Brain microvascular endothelial cell (primary cell): Measurements from ENCODE around the gene ERC1.

Experiments used
- DNase-seq: peaks from one replicate; pipeline ENCODE4 v3.0.0-alpha.2; 2020
- H3K27ac ChIP-seq: fragments of 250-450 bp; sonication (Bioruptor Pico); 2 replicates; pipeline ENCODE4 v1.5.1; 2020; ENCODE audit warnings: mild to moderate bottlenecking, moderate library complexity
- H3K27me3 ChIP-seq: fragments of 250-450 bp; sonication (Bioruptor Pico); replicated peaks from 2 replicates; pipeline ENCODE4 v1.5.1; 2020; ENCODE audit warnings: mild to moderate bottlenecking
- H3K36me3 ChIP-seq: fragments of 250-450 bp; sonication (Bioruptor Pico); replicated peaks from 2 replicates; pipeline ENCODE4 v1.5.1; 2020; ENCODE audit warnings: mild to moderate bottlenecking
- H3K4me3 ChIP-seq: 2 replicates; pipeline ENCODE4 v1.5.1; 2011; ENCODE audit warnings: low read depth, mild to moderate bottlenecking, control low read depth, low read length, moderate library complexity
- CTCF ChIP-seq: IDR thresholded peaks from 2 replicates; pipeline ENCODE4 v1.5.1; 2011; ENCODE audit warnings: low read depth, mild to moderate bottlenecking, moderate library complexity, low read length, control low read depth, inconsistent platforms; ENCODE audit errors: missing control alignments
- in situ Hi-C: cut with HindIII; loops from 2 replicates; pipeline ENCODE4 v1.10.0; 2017; ENCODE audit warnings: low sequenced_read_pairs, low pct_ligation_motif_present

ERC1 gene

GRCh38 chr12:1525858-1526257 is 534.8 kb downstream of the ERC1 start:
- H3K27ac ChIP-seq = no peak overlapping the region
- H3K36me3 ChIP-seq = no peaks in the 10 kb centered on the region
- in situ Hi-C loops = no loop called here
- no peaks in the 10 kb centered on the region for H3K27me3 ChIP-seq
- TF ChIP-seq CTCF = no peak
- DNase-seq = no peak
- H3K4me3 ChIP-seq = no peak overlapping the region

GRCh38 chr12:1527789-1528188 is 536.8 kb downstream of the ERC1 start:
- Histone ChIP-seq H3K4me3 (no peak overlapping the region), H3K27ac (no peak overlapping the region), H3K36me3 (no peaks in the 10 kb centered on the region), H3K27me3 (no peaks in the 10 kb centered on the region)
- no peak for TF ChIP-seq CTCF
- peak; percentile 66 for DNase-seq
- in situ Hi-C loops = no loop called here

- H3K4me3 ChIP-seq = no peak overlapping the region
- no peak for TF ChIP-seq CTCF
- H3K27ac ChIP-seq = no peak overlapping the region
- no peaks in the 10 kb centered on the region for H3K27me3 ChIP-seq
- no peaks in the 10 kb centered on the region for H3K36me3 ChIP-seq
- in situ Hi-C loops = no loop called here
- DNase-seq = no peak
Measured at GRCh38 chr12:1528791-1529190, 537.8 kb downstream of the ERC1 start.

- no peak for TF ChIP-seq CTCF
- peak overlapping the region; percentile 48 for H3K4me3 ChIP-seq
- in situ Hi-C loops = no loop called here
Measured at GRCh38 chr12:1529228-1529861, 538.3 kb downstream of the ERC1 start.

GRCh38 chr12:1529862-1530591 is 539.0 kb downstream of the ERC1 start:
- no peak for TF ChIP-seq CTCF
- Histone ChIP-seq H3K27ac (no peak overlapping the region), H3K4me3 (peak overlapping the region; percentile 48), H3K27me3 (no peaks in the 10 kb centered on the region), H3K36me3 (no peaks in the 10 kb centered on the region)
- in situ Hi-C loops = no loop called here
- DNase-seq = no peak

More at GRCh38 chr12:1529228-1529861, 538.3 kb downstream of the ERC1 start:
- DNase-seq = no peak
- Histone ChIP-seq H3K27ac (no peak overlapping the region), H3K27me3 (no peaks in the 10 kb centered on the region), H3K36me3 (no peaks in the 10 kb centered on the region)
